Measurements from ENCODE around the gene CST9. TPM values are rescaled to one million over a fixed set of nuclear protein-coding genes. Genes with fewer than 3 reads are reported as not detected.

The CST9 gene
- total and polyA plus RNA-seq, 2 of the 8 experiments (the other 6 are each of a cell fraction or from before 2014, with no cell fraction given) = 0.05 to 0.19 TPM

DNA sequence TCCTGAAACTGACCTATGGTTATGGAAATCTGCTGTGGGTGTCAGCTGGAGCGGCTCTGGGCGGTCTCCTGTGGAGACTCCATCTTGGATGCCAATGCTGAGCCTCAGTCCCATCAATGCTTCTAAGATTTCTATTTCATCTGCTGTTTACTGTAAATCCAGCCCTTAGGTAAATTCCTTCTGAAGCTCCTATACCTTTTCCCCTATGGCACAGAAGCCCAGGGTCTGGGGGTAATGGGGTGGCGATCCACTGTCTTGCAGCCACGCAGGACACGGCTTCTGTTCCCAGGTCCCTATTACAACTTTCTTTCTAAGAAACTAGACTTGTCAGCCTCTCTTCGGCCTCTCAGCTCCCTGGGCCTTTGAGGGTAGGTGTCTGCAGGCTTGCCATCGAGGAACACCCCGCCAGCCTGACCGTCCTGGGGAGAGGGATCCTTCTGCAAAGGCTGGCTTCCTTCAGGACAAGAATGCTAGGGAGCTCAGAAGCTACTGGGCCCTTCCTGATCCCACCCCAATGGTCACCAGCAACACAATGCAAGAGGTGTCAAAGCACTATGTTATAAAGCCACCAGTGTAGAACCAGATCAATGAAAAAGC lies 25.6 kb upstream of the CST9 start (continued):
- TF ChIP-seq EP300 (IDR thresholded peaks at IDR 0.05; ENCODE audit: borderline replicate concordance in 1 of 2, low read depth in 2 of 2, low read length in 2 of 2) = no peak
